GM13977 (cell line): Measurements from ENCODE around the gene CCNY.

ENCODE experiments used
- DNase-seq: peaks from one replicate; pipeline ENCODE4 v3.0.0; 2012; ENCODE audit warnings: low spot score
- in situ Hi-C: fragments of 300-500 bp; cut with MboI; formaldehyde crosslinking; loops from one replicate; pipeline ENCODE4 v1.12.0; 2022; ENCODE audit warnings: low sequenced_read_pairs, low pct_unique_long_range_greater_than_20kb, mixed read lengths, inconsistent platforms; ENCODE audit not compliant: unreplicated experiment
- TF ChIP-seq, protein P1 (sequence below): IDR thresholded peaks from 2 replicates; pipeline ENCODE4 v1.5.1; 2012; ENCODE audit warnings: mild to moderate bottlenecking, control low read depth; ENCODE audit not compliant: insufficient read depth; ENCODE audit errors: extremely low read depth, missing control alignments

The CCNY gene

DNA sequence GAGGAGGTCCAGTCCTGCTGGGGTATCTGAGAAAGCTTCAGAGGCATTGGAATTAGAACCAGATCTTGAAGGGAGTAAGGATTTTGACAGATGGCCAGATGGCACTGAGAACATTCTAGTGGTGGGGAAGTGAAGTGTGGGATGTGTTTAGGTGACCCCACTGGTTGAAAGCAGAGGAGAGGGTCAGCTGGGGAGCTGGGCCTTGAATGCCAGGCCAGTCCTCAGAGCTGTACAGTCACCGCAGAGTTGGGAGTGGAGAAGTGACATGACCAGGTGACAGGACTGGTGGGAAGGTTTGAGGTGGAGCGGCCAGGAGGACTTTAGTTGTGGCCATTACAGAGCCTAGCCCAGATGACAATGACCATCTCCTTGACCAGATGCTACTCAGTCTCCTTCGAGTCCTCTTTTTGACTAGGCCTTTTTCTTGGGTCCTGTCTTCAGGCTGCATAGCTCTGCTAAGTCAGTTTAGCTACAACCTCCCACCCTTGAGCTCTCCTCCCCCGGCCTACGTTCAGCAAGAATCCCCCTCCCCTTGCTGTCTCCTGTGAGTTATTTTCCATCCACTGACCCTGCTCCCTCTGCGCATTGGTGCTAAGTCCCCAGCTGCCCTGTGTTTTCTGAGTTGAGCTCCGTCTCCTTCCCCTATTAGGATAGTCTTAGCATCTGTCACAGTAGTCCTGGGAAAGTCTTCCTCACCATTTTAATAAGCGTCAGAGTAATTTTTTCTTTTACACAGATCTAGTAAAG lies 56.3 kb downstream of the CCNY start:
- DNase-seq, result no peak
- in situ Hi-C loops, result no loop called here
- TF ChIP-seq, protein P1, sequence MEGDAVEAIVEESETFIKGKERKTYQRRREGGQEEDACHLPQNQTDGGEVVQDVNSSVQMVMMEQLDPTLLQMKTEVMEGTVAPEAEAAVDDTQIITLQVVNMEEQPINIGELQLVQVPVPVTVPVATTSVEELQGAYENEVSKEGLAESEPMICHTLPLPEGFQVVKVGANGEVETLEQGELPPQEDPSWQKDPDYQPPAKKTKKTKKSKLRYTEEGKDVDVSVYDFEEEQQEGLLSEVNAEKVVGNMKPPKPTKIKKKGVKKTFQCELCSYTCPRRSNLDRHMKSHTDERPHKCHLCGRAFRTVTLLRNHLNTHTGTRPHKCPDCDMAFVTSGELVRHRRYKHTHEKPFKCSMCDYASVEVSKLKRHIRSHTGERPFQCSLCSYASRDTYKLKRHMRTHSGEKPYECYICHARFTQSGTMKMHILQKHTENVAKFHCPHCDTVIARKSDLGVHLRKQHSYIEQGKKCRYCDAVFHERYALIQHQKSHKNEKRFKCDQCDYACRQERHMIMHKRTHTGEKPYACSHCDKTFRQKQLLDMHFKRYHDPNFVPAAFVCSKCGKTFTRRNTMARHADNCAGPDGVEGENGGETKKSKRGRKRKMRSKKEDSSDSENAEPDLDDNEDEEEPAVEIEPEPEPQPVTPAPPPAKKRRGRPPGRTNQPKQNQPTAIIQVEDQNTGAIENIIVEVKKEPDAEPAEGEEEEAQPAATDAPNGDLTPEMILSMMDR, result no peak

DNA sequence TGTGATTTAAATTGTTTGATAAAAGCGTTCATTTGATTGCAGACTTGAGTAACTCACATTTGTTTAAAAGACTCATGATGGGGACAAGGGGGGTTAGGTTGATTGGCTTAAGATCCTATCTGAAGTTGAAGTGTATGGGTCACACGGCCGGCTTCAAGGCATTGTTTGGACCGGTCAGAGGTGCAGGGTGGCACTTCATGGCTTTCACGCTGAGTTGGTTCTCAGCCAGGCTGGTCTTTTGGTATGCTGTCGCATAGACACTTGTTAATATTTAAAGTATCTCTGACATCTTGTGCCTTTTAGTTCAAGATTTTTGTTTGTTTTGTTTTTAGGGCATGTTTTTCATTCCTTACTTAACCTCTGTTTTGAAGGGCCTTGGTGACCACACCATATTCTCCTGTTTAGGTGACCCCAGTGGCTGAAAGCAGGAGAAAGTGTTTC lies 58.1 kb downstream of the CCNY start:
- in situ Hi-C loops, result no loop called here
- TF ChIP-seq, protein P1, result no peak
- DNase-seq, result no peak

DNA sequence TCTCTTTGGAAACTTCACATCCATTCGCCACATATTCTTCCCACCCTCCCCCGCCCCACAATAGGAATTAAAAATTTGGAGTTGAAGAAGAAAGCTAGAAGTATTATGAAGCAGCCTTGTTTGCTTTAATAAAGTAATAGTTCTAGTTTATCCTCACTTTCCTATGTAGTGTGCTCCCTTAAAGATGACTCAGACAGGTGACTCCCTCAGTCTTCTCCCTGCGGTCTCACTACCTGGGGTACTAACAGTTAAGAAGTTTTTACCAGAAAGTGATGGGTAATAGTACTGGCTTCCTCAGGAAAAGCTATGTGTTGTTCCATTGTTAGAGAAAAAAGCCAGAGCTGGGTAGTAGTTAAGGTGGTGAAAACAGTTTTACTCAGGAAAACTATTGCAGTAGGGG lies 58.6 kb downstream of the CCNY start:
- TF ChIP-seq, protein P1, result no peak
- in situ Hi-C loops, result no loop called here
- no peak for DNase-seq

DNA sequence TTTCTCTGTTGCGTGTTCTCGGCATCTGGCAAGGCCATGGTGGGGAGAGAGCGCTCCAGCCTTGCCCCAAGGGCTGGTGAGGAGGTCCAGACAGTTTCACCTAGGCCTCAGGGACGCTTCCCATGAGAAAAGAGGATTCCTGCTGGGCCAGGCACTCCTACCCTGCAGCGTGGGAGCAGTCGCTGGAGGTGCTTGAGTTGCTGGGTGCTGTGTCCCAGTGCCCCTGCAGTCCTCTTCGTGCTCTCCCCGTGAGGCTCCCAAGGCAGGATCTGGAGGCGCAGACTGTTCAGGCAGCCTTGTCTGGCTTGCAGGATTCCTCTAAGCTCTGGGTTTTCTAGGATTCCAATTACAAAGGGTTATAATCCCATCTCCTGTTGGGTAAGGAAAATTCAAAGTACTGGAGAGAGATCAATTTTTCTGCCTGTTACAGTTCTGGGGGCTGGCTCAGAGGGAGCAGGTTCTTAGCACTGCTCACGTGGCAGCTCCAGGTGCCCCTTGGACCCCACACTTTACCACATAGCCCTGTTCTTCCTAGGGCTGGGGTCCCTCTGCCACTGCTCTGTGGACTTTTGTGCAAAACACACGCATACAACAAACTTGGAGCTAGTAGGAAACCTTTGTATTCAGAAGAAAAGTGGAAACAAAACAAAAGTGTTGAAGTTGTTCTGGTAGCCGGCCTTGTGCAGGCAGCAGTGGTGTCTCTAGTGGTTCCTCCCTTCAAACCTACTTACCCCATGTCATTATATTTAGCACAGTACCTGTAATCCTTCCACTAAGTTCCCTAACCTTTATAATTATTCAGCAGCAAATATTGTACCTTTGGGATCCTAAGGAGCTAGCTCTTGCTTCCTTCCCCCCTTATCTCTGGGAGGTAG lies 60.5 kb downstream of the CCNY start:
- in situ Hi-C loops, result no loop called here

DNA sequence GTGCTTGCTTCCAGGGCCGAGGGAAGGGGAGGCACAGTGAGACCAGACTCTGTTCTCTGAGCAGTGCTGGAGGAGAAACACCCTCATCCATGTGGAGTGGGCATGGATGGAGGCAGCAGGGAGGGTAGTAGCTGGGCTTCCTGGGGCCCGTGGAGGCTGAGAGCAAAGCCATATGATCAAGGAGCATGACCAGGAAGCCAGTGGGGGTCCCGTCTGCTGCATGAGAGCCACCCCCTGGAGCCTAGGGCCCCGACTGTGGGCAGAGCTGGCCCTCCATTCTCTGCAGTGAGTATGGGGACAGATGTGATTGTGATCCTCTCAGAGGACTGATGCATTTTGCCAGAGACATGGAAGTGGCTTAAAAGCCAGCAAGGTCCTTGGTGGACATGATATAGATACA lies 61.6 kb downstream of the CCNY start:
- TF ChIP-seq, protein P1, result no peak
- DNase-seq, result no peak
- in situ Hi-C loops, result no loop called here

More for the DNA sequence above, 60.5 kb downstream of the CCNY start:
- no peak for DNase-seq
- TF ChIP-seq, protein P1, result no peak

DNA sequence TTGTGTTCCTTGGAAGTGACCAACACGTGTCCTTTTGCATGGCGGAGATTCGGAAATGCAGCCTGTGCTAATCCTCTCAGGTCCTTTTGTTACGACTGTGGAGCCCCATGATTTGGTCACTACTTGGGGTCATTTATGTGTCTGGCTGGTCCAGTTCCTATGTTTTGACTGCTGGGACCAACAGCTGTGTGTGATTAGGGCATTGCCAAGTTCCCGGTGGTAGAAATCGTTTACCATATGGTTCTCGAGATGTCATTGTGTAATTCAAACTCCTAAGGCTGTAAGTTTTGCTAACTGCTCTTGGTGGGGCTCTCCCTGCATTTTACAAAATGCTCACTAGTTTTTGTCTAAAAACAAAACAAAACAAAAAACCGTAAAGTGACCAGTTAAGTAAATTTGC lies 62.0 kb downstream of the CCNY start:
- TF ChIP-seq, protein P1, result no peak
- DNase-seq, result no peak
- in situ Hi-C loops, result no loop called here
